Fibroblast of skin of abdomen (primary cell): ENCODE results near the gene DMAC2L. TPM values are rescaled to one million over a fixed set of nuclear protein-coding genes. Genes with fewer than 3 reads are reported as not detected.
"Not testable (repeated sequence)": the region's sequence is repeated elsewhere in the genome, so short reads cannot be mapped to it uniquely, and the experiment has no call there.

Source experiments
- DNase-seq: peaks from one replicate; pipeline ENCODE4 v3.0.0-alpha.2; 2013
- polyA plus RNA-seq, 2 experiments: library from polyadenylated mRNA; unstranded; fragments of 120-200 nt; gene quantifications; one replicate each; pipeline ENCODE4 v1.2.1, GENCODE V29; 2013; ENCODE audit not compliant: insufficient read length in 2 of 2

Gene DMAC2L, protein sequence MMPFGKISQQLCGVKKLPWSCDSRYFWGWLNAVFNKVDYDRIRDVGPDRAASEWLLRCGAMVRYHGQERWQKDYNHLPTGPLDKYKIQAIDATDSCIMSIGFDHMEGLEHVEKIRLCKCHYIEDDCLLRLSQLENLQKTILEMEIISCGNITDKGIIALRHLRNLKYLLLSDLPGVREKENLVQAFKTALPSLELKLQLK
- 9.6 TPM for polyA plus RNA-seq (2013, experiment 1 of 2; ENCODE audit: insufficient read length)
- 10.4 TPM for polyA plus RNA-seq (2013, experiment 2 of 2; ENCODE audit: insufficient read length)

DNA sequence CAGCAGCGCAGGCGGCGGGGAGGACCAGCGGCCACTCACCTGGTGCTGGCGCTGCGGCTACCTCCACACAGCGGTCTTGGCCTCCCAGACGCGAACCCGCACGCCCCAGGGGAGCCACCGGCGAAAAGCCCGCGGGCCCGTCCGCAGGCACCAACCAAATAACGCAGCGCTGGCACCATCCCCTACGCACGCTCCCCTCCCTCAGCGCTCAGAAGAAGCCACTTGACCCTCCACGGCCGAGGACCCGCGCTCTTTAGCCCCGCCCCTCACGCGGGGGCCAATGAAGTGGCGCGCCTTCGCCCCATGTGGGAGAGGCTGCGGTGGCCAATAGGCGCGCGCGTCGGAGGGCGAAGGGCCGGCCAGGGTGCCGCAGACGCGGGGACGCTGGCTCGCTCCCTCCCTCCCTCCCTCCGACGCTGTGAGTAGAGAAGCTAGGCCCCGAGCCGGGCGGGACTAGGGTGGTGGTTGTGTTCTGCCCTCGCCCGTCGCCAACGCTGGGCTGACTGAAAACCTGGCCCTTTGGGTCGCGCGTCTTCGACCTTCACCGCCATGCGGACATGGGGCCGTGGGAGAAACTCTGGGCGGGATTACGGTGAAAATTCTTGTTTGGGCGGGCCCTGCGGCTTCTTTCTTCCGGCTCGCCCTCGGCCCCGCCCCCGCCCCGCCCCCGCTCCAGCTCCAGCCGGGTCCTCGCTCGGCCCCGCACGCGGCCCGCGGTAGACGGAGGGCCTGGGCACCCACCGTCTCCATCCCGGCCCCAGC, at the start of gene DMAC2L, which contains the start of gene L2HGDH:
Gene DMAC2L, plus strand, starts transcription at position 353 of the 762 bp plus-strand sequence. CDS start 9,164 bp downstream, outside the sequence.
Gene L2HGDH, minus strand, starts transcription at position 258 of the 762 bp plus-strand sequence. Its CDS starts 79 bp downstream, at position 179.
- peak; percentile 94 for DNase-seq

DNA sequence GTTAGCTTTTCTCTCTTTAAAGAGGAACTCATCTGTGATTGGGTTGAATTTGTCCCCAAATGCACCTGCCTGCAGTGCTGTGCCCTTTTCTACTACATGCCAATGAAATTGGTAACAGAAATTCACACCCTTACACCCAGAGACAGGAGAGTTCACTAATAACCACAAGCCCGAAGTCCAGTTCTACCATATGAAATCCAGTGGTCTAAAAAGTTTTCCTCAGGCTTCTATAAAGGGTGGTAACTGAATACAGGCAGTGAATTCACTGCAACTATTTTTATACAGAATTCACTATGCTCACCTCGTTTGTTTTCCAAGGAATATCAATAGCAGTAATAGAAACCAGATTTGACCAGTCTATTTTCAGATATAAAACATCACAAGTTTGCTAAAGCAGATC, 49.3 kb upstream of the DMAC2L start:
- DNase-seq: no peak

DNA sequence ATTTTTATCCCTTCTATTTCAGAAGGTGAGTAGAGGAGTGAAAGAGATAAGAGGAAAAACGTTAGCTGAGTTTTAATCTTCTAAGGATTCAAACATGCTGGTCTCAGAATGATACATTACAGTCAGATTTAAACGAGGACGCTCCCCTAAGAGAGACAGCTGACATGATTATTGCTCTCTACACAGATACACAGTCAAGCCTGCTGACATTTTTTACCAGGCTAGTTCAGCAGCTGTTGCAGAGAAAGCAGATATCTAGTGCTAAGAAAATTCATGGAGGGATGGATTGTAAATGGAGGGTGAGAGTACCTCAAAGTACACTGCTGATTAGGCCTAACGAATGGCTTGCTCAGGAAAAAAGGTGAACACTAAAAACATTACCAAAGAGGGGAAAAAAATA, 48.8 kb upstream of the DMAC2L start:
- DNase-seq: no peak

DNA sequence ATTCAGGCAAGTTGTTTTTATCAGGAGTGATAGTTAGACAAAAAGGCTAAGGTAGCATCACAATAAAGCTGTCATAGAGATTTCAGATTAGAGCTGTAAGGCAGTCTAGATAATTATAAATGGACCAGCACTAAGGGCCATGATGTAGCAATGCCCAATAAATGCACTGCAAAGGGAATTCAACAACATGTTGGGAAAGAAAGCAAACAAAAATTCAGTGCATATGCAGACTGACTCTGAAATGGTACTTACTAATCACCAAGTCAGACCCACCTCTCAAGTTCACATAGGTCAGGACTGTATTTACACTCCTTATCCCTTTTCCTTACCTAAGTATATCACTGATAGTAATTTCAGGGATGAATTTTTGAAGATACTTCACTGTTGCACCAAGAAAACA, 47.1 kb upstream of the DMAC2L start:
- DNase-seq: no peak

DNA sequence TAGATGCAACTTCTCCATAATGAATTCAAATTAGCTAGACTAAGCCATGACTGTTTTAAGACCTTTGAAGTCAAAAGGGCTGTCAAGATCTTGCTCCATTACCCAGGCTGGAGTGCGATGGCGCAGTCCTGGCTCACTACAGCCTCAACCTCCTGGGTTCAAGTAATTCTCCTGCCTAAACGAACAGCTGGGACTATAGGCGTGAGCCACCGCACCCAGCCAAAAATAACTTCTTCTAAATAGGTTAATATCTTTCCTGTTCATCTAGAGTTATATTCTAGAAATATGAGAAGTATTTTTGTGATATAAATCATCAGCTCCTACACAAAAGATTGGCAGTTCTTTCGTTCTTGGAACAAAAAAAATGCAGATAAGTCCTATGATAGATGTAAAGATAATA, 41.2 kb upstream of the DMAC2L start:
- DNase-seq: no peak

DNA sequence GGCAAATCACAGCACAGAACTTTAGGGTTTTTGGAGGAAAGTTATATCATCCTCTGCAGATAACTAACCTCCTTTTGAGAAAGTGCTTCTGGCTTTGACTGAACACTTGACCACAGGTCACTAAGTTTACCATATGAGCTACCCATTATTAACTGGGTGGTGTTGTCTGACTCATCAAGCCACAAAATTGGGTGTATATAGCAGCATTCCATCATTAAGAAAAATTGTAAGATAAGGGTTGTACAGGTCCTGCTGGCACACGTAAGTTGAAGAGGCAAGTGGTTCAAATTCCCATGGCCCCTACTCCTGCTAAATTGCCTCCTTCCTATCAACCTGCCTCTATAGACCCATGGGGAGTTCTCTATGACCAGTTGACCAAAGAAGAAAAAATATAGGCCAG, 39.6 kb upstream of the DMAC2L start:
- no peak for DNase-seq

DNA sequence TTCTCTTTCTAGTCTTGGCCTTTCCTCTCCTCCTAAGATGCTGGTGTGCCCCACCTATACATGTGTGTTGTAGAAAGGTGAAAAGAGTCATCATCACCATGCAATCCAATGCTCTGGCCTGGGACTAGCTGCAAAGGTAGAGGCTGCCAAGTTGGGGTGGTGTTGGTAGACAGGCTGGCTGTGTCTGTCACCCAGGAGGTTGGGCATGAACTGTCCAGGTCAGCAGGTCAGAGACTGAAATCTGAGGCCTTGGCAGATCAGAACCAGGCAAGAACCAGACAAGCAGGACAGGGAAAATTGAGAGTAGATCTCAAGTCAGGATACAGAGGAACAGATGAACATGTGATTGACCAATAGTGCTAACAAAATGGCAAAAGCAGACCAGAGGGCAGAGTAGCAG, 26.3 kb upstream of the DMAC2L start:
- no peak for DNase-seq

DNA sequence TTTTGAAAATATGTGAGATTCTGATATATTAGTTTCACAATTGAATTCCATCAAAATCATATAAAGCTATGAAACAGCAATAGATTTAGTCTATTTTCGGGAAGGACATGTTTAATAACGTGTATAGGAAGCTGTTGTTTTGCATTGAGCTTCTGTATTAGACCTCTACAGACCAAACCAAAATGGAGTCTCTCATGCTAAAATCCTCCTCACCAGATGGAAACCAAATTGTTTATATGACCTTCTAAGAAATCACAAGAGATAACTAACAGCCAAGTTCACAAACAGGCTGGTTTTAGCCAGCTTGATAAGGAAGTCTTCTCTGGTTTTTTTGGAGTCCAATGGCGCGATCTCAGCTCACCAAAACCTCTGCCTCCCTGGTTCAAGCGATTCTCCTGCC, 24.0 kb upstream of the DMAC2L start:
- no peak for DNase-seq

DNA sequence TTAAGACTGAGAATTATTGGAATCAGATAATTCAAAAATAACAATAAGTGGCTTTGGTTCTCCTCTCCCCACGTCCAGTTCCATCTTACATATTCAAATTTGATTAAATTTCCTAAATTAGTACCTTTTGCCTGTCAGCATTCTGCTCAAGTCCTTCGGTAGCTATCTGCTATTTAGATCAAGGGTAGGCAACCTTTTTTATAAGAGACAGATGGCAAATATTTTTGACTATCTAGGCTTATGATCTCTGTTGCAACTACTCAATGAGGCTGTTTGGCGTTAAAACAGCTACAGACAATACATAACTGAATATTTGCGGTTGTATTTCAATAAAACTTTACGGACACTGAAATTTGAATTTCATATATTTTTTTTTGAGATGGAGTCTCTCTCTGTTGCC, 21.8 kb upstream of the DMAC2L start:
- no peak for DNase-seq

DNA sequence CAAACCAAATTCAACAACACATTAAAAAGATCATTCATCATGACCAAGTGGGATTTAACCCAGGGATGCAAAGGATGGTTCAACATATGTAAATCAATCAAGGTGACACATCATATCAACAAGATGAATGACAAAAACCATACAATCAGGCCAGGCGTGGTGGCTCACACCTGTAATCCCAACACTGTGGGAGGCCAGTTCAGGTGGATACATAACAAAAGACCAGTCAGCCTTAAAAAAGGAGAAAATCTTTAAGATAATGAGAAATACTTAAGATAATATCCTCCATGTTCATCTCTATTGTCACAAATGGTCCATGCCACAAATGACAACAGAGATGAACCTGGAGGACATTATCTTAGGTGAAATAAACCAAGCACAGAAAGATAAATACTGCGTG, 12.5 kb upstream of the DMAC2L start:
- DNase-seq: no peak

DNA sequence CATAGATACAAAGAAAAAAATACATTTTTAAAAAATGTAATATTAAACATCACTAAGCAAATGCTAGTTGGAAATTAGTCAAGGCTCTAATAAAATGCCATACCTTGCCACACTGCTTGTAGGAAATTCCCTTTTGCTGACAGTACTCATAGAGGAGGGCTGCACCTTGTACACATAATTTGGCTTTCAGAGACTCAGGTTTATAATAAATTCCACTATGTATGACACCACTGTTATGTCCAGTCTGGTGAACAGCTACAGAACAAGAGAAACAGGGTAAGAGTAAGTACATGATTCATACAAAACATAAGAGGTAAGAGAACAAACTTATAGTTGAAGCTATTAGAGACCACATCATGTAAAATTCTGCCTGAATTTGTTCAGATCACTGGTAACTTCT, 10.2 kb upstream of the DMAC2L start:
- DNase-seq: no peak

DNA sequence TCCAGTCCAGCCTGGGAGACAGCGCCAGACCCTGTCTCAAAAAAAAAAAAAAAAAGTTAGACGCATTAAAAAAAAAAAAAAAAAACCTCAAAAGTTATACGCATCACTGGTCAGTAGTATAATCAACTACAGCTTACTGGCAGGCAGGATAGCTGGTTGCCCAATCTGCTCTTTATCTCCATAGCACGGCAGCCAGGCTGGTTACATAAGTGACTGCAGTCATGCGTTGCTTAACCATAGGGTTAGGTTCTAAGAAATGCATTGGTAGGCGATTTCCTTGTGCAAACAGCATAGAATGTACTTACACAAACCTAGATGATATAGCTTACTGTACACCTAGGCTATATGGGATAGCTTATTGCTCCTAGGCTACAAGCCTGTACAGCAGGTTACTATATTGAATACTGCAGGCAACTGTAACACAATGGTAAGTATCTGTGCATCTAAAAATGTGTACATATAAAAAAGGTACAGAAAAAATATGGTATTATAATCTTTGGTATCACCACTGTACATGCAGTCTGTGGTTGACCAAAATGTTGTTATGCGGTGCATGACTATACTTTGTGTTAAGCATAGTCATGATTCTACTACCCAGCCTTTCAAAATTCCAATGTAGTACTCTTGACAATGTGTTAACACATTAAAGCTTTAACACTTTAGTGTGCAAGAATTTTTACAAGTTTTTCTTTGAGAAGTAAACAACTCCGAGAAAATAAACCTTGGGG, 8.2 kb upstream of the DMAC2L start:
- peak; percentile 4 for DNase-seq

DNA sequence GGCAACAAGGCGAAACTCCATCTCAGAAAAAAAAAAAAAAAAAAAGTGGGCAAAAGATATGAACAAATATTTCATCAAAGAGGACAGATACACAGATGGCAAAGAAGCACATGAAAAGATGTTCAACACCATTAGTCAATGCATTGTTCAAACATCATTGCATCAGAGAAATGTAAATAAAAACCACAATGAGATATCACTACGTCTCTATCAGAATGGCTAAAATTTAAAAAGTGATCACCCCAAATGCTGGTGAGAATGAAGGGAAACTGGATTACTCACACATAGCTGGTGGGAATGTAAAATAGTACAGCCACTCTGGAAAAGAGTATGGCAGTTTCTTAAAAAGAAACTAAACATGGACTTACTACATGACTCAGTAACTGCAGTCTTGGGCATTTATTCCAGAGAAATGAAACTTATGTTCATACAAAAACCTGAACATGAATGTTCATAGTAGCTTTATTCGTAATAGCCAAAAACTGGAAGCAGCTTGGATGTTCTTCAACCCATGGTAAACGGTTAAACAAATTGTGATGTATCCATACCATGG, 3.7 kb upstream of the DMAC2L start:
- no peak for DNase-seq

DNA sequence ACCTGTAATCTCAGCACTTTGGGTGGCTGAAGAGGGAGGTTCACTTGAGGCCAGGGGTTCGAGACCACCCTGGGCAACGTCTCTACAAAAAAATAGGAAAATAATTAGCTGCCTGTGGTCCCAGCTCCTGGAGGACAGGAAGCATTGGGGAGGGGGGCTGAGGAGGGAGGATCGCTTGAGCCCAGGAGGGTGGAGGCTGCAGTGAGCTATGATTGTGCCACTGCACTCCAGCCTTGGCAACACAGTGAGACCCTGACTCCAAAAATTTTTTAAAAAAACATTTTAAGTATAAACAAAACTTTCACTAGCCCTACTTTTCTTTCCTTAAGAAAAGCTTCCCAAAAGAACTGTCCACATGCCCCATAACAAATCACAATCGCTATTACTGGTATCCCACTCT, 1.7 kb upstream of the DMAC2L start:
- no peak for DNase-seq

DNA sequence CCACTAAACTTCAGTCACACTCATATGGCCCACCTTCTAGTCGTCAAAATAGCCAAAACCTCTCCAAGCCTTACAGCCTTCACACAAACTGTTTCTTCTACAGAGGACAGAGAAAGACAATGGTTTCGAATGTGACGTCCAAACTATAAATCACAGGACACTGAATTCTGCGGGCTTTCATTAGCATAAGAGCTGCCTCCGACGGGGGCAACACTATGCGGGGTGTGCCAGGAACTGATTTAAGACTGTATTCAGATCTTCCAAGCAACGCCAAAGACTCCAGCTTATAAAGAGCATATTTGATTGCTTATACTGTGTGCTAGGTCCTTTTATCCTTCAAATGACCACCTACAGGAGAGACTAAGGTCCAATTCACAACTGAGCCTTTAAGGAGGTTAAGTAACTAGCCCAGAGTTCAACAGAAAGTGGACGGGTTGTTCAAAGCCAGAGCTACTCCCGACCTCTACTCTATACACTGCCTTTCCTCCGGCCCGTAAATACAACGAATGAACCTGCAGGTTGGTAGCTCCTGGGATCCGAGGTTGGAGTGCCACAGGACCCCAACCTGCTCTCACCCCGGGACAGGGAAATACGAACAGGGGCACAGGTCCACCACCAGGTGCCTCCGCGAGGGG, 670 bp upstream of the DMAC2L start:
- no peak for DNase-seq

DNA sequence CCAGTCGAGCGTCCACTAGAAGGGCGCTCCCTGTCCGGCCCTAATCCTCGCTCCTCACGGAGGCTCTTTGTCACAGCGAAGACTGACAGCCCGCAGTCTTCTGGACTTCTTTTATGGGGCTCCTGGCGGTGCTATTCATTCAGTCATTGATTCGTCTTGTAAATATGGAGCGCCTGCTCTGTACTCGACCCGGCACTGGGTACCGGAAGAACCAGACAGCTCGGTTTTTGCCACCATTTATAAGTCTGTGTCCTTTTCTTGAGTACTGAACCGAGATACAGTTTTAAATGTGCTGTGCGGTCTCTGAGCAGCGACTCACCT, 570 bp downstream of the DMAC2L start:
- no peak for DNase-seq

DNA sequence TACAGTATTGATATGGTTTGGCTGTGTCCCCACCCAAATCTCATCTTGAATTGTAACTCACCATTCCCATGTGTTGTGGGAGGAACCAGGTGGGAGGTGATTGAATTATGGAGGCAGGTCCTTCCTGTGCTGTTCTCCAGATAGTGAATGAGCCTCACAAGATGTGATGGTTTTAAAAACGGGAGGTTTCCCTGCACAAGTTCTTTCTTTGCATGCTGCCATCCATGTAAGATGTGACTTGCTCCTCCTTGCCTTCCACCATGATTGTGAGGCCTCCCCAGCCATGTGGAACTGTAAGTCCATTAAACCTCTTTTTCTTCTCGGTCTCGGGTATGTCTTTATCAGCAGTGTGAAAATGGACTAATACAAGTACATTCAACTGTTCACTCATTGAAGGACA, 2.0 kb downstream of the DMAC2L start:
- DNase-seq: not testable (repeated sequence)

DNA sequence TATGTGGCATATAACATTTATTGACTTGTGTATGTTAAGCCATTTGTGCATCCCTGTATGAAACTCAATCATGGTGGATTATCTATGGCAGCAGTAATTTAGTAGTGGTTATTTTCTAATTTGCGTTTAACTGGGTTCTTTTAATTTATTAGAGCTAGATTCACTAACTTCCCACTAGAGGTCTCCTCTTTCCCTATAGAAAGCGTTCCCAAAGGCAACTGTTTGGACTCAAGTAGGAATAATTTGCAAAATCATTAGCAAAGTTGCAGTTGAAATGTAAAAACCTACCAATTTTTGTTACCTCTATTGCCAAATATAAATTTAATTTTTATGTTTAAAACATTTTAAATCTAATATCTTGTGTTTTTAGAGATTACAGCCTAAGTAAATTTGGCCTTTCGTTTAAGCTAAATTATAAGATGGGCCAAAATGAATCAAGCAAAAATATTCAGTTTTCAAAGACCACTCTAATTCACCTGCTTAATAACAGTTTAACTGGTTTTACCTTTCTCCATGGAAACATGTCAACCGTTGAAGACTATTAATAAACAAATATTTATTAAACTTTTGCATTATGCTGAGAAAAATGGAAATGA, 6.0 kb downstream of the DMAC2L start:
- DNase-seq: peak; percentile 43

DNA sequence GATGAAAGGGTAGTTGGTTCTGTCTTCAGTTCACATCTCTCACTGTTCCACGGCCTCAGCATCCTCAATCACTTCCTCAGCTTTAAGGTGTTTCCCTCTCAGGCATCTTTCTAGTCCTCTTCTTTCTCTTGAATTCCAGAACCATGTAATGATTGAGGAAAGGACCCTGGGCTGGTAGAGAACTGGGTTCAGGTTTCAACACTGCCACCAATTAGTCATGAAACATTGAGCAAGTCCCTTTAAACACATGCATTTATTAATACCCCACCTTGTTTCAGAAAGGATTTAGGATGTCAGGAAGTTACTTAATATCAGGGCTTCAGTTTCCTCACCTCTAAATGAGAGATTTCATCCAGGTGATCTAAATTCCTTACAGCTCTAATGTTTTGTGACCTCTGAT, 7.2 kb downstream of the DMAC2L start:
- DNase-seq: no peak

DNA sequence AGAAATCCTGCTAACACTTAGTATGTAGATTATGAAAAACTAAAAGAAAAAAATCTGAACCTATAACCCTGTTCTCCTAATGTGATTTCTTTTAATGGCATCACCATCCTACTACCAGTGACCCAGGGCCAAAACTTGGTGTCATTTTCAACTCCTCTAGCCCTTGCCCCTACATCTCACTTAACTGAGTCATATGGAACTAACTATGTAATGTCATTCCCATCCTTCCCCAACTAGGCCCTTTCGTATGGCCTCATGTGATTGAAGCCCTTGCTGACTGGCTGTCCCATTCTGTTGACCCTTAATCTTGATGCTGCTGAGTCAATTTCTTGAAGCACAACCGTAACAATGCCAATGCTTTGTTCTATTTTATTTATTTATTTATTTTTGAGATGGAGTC, 7.6 kb downstream of the DMAC2L start:
- DNase-seq: no peak

DNA sequence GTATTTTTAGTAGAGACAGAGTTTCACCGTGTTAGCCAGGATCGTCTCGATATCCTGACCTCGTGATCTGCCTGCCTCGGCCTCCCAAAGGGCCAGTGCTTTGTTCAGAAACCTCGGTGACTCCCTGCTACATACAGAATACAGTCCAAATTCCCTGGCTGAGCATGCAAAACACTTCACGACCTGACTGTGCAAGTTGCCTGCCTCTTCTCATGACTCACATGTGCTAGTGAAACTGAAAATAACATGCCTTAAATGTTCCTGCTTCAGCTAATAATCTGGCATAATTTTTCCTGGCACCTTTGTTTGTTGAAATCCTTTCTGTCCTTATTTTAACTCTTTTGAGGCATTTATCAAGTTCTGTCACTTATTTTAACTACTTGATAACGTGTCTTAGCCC, 8.2 kb downstream of the DMAC2L start:
- DNase-seq: peak; percentile 59

DNA sequence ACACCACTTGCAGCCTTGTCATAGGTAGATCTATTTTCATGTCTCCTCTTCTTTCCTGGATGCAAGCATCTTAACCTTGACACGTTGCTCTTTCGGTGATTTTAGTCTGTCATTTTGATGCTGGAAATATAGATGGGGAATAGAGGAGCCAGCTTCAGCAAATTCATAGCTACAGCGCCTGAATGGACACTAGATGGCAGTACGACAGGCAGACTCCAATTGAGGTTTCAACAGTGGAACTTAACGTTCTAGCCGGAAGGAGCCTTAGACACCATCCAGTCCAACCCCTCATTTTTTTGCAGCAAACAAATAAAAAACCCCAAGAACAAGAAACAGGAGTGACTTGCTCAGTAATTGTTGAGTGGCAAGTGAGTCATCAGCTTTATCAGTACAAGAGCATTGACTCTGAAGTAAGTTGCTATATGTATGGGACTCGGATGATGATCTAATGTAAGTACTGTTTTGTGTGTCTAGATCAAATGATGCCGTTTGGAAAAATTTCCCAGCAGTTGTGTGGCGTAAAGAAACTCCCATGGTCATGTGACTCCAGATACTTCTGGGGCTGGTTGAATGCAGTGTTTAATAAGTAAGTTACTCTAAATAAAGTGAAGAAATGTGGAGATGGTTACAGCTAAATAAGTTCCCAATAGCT, 9.0 kb downstream of the DMAC2L start:
- DNase-seq: peak; percentile 92
